Neutrophil (primary cell): Measurements from ENCODE around the gene CNTN5.

ENCODE experiments used
- H3K27ac ChIP-seq: fragments of 200-600 bp; sonication (generic); 2 replicates; pipeline ENCODE4 v1.5.1; 2016; ENCODE audit warnings: mild to moderate bottlenecking, moderate library complexity
- H3K27me3 ChIP-seq: fragments of 200-600 bp; sonication (generic); 2 replicates; pipeline ENCODE4 v1.6.0; 2016; ENCODE audit warnings: mild to moderate bottlenecking
- H3K36me3 ChIP-seq: fragments of 200-600 bp; sonication (generic); 2 replicates; pipeline ENCODE4 v1.5.1; 2017
- H3K4me1 ChIP-seq, 2 experiments: fragments of 200-600 bp in 1 of 2; sonication (generic) in 1 of 2; 1 replicate in 1 of 2; 2 replicates in 1 of 2; pipeline versions ENCODE4 v1.5.1 to v1.6.1; 2013 to 2016; ENCODE audit warnings: low read depth in 1 of 2, low read length in 1 of 2, mild to moderate bottlenecking in 1 of 2, moderate library complexity in 1 of 2; ENCODE audit not compliant: control insufficient read depth in 1 of 2, insufficient read depth in 1 of 2
- H3K4me3 ChIP-seq, 2 experiments: fragments of 200-600 bp in 1 of 2; sonication (generic) in 1 of 2; 1 replicate in 1 of 2; 2 replicates in 1 of 2; pipeline ENCODE4 v1.5.1; 2013 to 2016; ENCODE audit warnings: low read depth in 1 of 2, low read length in 1 of 2, mild to moderate bottlenecking in 1 of 2, moderate library complexity in 1 of 2
- H3K9me3 ChIP-seq: fragments of 200-600 bp; sonication (generic); 2 replicates; pipeline ENCODE4 v1.5.1; 2016
- CTCF ChIP-seq: fragments of 200-600 bp; sonication (generic); IDR thresholded peaks from 2 replicates; pipeline ENCODE4 v1.5.1; 2016; ENCODE audit warnings: antibody characterized with exemption

Gene CNTN5

GRCh38 chr11:99063331-99063730 is 42.6 kb downstream of the CNTN5 start:
- no peaks in the 10 kb centered on the region for H3K4me1 ChIP-seq
- H3K27ac ChIP-seq: no peak overlapping the region
- H3K27me3 ChIP-seq: no peaks in the 10 kb centered on the region
- H3K36me3 ChIP-seq: no peaks in the 10 kb centered on the region
- no peak for TF ChIP-seq CTCF
- no peaks in the 10 kb centered on the region for H3K9me3 ChIP-seq
- no peak overlapping the region for H3K4me3 ChIP-seq

GRCh38 chr11:99065121-99065520 is 44.4 kb downstream of the CNTN5 start:
- H3K36me3 ChIP-seq: no peaks in the 10 kb centered on the region
- H3K4me3 ChIP-seq: no peak overlapping the region
- no peaks in the 10 kb centered on the region for H3K9me3 ChIP-seq
- H3K27ac ChIP-seq: no peak overlapping the region
- H3K4me1 ChIP-seq: no peaks in the 10 kb centered on the region
- TF ChIP-seq CTCF: no peak
- no peaks in the 10 kb centered on the region for H3K27me3 ChIP-seq

GRCh38 chr11:99066618-99067317 is 46.0 kb downstream of the CNTN5 start:
- Histone ChIP-seq H3K4me1 (no peaks in the 10 kb centered on the region), H3K4me3 (no peak overlapping the region), H3K36me3 (no peaks in the 10 kb centered on the region), H3K27me3 (no peaks in the 10 kb centered on the region), H3K27ac (no peak overlapping the region), H3K9me3 (no peaks in the 10 kb centered on the region)
- no peak for TF ChIP-seq CTCF

GRCh38 chr11:99068832-99069231 is 48.1 kb downstream of the CNTN5 start:
- H3K4me1 ChIP-seq: no peaks in the 10 kb centered on the region
- H3K27me3 ChIP-seq: no peaks in the 10 kb centered on the region
- no peak overlapping the region for H3K27ac ChIP-seq
- H3K36me3 ChIP-seq: no peaks in the 10 kb centered on the region
- H3K4me3 ChIP-seq: no peak overlapping the region
- TF ChIP-seq CTCF: no peak
- H3K9me3 ChIP-seq: no peaks in the 10 kb centered on the region

GRCh38 chr11:99069856-99070444 is 49.2 kb downstream of the CNTN5 start:
- Histone ChIP-seq H3K27ac (no peak overlapping the region), H3K4me1 (no peaks in the 10 kb centered on the region), H3K4me3 (no peak overlapping the region), H3K9me3 (no peaks in the 10 kb centered on the region), H3K36me3 (no peaks in the 10 kb centered on the region), H3K27me3 (no peaks in the 10 kb centered on the region)
- no peak for TF ChIP-seq CTCF
